GM18519 (cell line): ENCODE measurements around the gene TNFSF9.
"Not testable (repeated sequence)": the region's sequence is repeated elsewhere in the genome, so short reads cannot be mapped to it uniquely, and the experiment has no call there.

Experiments
- ATAC-seq: cut with Tn5 transposase; IDR thresholded peaks from one replicate; pipeline ENCODE4 v1.9.1; 2021; ENCODE audit warnings: mild to moderate bottlenecking, moderate library complexity; ENCODE audit not compliant: unreplicated experiment, low FRiP score

The TNFSF9 gene

DNA sequence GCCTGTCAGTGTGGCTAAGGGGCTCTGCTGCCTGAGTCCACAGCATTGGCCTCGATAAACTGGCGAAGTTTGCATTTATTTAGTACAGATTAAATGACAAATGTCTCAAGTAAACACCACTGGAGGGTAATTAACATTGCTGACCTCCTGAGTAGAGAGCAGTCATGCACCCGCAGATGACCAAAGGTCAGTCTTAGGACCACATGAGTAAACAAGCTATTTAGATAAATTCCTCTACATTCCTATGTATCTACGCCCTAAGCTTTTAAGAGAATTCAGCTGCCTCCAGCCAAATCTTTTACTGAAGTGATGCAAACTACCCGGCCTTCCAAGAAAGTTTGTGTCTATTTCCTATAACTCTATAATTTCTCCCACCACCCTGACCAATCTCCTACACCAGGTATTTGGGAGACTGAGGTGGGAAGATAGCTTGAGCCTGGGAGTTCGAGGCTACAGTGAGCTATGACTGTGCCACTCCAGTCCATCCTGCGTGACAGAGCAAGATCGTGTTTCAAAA is 37.2 kb downstream of the TNFSF9 start:
- no peak for ATAC-seq

DNA sequence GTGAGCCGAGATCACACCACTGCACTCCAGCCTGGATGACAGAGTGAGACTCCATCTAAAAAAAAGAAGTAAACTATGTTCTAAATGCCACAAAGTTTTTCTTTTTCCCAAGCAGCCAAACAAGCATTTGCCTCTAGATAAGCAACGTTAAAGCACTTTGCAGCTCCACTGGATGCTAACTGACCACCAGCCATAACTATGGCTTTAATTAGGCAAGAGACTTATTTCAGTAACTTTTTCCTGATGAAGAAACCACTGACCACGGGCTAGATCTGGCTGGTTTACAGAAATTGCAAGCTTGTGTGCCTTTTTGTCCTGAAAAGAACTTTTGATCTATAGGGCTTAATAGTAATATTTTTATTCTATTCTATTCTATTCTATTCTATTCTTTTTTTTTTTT is 38.0 kb downstream of the TNFSF9 start:
- no peak for ATAC-seq

DNA sequence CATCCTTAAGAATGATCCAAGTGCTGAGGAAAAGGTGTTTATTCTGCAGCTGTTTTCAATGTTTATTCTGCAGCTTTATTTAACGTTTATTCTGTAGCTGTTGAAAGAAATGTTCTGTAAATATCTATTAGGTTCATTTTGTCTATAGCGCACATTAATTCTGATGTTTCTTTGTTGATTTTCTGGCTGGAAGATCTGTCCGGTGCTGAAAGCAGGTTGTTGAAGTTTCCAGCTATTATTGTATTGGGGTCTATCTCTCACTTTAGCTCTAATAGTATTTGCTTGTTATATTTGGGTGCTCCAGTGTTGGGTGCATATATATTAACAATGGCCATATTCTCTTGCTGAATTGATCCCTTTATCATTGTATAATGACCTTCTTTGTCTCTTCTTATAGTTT is 39.9 kb downstream of the TNFSF9 start:
- no peak for ATAC-seq

DNA sequence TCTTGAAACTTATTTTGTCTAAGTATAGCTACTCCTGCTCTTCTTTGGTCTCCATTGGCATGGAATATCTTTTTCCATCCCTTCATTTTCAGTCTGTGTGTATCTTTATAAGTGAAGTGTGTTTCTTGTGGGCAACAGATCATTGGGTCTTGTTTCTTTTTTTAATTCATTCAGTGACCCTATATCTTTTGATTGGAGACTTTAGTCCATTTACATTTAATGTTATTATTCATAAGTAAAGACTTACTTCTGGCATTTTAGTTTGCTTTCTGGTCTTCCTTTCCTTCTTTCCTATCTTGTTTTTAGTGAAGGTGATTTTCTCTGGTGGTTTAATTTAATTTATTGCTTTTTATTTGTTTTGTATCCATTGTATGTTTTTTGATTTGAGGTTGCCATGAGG is 40.3 kb downstream of the TNFSF9 start:
- ATAC-seq, result no peak

DNA sequence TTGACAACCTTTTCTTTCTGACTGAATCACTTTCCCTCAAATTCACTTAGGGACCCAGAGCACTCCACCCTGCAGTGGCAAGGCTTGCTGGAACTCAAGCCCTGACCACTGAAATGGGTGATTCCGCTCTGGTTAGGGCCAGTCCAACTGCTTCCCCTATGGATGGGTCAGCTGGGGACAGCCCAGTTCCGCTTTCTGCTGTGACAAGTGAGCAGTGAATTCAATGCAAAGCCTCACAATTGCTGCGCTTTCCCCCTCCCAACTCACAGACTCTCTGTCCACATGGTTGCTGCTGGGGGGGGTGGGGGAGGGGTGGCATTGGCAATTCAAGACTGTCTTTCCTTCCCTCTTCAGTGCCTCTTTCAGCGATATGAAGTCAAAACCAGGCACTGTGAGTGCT is 41.4 kb downstream of the TNFSF9 start:
- no peak for ATAC-seq

DNA sequence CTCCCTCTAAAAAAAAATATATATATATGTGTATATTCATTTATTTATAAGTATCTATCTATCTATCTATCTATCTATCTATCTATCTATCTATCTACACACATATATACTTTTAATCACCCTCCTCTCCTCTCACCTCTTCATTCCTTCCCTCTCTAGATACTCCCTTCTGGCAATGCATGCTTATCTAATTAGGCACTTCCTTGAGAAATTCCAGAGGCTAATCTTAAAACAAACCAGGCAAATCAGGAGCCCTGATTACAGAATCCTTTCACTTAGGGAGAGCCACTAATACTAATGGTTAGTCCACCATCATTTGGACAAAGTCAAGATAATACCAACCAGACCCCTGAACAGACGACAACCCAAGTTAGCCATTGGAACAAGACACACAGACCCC is 42.5 kb downstream of the TNFSF9 start:
- ATAC-seq, result no peak

DNA sequence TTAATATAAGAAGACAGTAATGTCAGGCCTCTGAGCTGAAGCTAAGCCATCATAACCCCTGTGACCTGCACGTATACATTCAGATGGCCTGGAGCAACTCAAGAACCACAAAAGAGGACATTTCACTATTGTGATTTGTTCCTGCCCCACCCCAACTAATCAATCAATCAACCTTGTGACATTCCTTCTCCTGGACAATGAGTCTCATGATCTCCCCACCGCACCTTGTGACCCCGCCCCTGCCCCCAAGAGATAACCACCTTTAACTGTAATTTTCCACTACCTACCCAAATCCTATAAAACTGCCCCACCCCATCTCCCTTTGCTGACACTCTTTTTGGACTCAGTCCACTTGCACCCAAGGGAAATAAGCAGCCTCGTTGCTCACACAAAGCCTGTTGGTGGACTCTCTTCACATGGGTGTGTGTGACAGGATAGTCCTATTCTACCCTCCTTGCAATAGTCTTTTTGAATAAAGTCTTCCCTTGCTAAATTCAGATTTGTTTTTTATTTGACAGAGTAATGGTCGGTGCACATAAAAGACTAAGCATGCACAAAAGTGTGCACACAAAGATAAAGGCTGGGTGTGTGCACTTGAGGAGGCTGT is 46.1 kb downstream of the TNFSF9 start:
- ATAC-seq, result no peak

DNA sequence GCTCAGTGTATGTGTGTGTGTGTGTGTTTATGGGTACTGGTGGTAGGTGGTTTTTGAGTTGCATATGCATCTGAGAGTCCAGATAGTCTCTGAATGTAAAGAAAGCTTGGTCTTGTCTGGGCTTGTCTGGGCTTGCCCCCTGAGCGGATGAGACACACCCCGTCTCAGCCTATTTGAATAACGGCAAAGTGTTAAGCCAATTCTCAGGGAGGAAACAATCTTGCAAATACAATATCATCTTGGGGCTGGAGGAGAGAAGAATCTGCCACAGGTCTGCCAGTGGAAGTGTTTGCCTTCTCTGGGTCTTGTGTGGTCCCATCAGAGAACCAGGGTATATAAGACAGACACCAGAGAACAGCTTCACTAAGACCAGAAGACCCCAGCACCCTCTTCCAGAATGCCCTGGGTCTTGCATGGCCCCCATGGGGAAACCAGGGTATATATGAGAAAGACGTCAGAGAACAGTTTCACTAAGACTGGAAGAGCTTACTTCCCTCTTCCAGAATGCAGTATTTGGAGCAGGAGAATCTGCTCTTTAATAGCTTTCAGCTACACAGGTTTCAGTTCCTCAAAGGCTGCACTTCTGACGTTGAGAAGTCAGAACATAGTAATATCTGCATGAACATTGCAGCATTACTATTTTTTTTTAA is 46.8 kb downstream of the TNFSF9 start:
- ATAC-seq, result peak; percentile 70

DNA sequence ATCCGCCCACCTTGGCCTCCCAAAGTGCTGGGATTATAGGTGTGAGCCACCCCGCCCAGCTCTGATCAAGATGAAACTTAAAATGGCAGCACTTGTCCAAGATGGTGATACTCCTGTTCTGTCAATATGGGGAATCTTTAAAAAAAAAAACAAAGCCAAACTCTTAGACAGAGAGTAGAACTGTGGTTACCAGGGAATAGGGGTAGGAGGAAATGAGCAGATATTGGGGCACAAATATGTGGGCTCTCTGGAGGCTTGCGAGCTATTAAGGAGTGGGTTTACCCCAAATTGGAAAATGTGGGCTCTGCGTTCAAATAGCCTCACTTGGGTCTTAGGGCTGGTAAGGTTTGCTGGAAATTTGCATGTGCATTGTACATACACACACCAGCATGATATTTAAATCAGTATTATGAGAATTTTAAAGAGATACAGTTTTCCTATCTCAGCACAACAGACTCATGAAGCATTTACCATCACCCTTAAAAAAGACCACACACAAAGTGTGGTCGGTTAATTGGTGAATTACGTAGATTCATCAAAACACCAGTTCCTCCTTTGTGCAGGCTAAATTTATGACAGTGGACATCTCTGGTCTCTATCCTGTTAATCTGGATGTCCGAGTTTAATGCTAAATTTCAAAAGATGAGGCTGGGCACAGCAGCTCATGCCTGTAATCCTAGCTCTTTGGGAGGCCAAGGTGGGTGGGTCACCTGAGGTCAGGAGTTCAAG is 48.8 kb downstream of the TNFSF9 start:
- ATAC-seq, result no peak

DNA sequence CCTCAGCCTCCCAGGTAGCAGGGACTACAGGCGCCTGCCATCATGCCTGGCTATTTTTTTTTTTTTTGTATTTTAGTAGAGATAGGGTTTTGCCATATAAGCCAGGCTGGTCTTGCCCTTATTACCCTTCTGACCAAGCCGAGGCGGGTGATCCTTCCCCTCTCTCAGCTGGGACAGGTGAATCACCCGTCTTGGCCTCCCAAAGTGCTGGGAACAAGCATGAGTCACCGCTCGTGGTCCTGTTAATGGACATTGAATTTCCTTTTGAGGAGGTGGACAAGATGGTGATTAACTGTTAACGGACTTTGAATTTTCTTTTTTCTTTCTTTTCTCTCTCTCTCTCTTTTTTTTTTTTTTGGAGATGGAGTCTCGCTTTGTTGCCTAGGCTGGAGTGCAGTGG is 49.5 kb downstream of the TNFSF9 start:
- ATAC-seq, result no peak

DNA sequence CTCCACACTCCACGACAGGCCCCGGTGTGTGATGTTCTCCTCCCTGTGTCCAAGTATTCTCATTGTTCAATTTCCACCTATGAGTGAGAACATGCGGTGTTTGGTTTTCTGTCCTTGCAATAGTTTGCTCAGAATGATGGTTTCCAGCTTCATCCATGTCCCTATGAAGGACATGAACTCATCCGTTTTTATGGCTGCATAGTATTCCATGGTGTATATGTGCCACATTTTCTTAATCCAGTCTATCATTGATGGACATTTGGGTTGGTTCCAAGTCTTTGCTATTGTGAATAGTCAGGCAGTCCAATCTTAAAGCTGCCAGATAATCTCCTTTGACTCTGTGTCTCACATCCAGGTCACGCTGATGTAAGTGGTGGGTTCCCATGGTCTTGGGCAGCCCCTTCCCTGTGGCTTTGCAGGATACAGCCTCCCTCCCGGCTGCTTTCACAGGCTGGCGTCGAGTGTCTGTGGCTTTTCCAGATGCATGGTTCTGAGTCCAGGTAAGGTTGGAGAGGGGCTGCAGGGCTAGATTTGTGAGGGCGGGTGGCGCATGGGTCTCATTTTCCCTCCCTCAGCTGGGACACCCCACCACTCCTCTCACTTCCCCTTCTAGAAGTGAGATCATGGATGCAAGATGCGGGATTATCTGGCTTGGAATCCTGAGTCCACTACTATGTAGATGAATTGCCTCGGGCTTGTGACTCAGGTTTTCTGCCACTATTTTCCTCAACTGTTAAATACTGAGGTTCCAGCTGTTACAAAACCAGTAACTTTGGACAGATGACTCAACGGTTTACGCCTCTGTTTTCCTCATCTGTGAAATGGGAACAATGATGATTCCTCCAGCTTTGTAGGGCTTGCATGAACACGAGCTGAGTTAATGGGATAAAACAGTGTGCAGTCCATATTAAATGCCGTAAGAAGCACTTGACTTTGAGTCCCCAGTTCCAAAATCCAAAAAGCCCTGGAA is 52.0 kb downstream of the TNFSF9 start:
- ATAC-seq, result not testable (repeated sequence)
